Left ventricle myocardium superior (tissue), 1 donor: ENCODE results near the gene EFNB3. TPM values are rescaled to one million over a fixed set of nuclear protein-coding genes. Genes with fewer than 3 reads are reported as not detected.

Source experiments
- ATAC-seq: fragments of 200-7000 bp; cut with Tn5 transposase; one replicate; pipeline ENCODE4 v1.9.1; 2020; ENCODE audit warnings: mild to moderate bottlenecking, moderate library complexity
- DNase-seq: peaks from one replicate; pipeline ENCODE4 v3.0.0-alpha.2; 2020
- intact Hi-C: fragments of 100-400 bp; cut with micrococcal nuclease; formaldehyde crosslinking; loops from one replicate; pipeline ENCODE4 v1.11.0; 2022
- total RNA-seq: library from RNA; stranded (reverse); fragmentation: NEBNext Ultra II Directional; extraction: Animal tissue kit (Norgen Biotek cat#: 25700); gene quantifications from one replicate; pipeline ENCODE4 v1.2.1, GENCODE V29; 2021
- donor health status: DM: no; HTN: yes; CAD: no; lungs with severe emphysema.

EFNB3 gene
- total RNA-seq, 1 donor from 2014 or later, result 0.25 TPM

DNA sequence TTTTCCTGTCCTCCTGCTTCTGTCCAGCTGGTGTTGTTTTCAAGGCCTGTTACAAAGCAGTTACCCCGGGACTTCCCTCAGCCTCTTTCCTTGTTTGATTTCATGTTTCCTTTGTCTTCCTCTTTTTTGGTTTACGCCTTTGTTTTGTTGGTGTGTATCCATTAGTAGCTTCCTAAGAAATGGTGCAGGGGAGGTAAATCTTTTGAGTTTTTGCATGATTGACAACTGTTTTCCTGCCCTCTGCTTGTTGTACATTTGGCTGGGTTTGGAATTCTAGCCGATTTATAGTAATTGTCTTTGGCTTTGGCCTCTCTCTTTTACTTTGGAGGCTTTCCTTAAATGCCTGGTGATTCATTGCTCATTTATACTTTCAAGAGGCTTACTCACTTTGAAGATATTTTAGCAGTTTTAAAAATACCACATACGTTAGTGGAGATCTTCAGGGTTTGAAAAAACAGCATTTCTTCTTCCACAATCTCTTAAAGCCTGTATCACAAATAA lies 45.4 kb downstream of the EFNB3 start:
- DNase-seq (no peak), ATAC-seq (no peak)
- intact Hi-C loops, result no loop called here

- intact Hi-C loops, result no loop called here
- DNase-seq (no peak), ATAC-seq (no peak)
Measured at GRCh38 chr17:7754656-7755055, 49.7 kb downstream of the EFNB3 start.

- intact Hi-C loops, result no loop called here
Measured at GRCh38 chr17:7755095-7755890, 50.3 kb downstream of the EFNB3 start.

DNA sequence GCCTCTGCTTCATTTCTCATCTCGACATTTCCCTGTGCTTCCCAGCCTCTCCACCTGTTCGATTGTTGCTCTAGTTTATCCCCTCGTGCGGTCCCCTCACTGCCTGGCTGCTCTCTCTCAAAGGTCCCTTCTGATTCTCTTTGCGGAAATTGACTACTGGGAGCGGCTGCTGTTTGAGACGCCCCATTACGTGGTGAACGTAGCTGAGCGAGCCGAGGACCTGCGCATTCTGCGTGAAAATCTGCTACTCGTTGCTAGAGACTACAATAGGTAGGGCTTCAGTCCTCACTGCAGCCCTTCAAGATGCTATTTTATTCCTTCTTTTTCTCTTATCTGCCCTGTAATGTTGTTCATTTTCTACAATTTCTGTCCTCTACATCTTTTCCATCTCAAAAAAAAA lies 52.0 kb downstream of the EFNB3 start:
- DNase-seq (no peak), ATAC-seq (no peak)
- intact Hi-C loops, result no loop called here

More at GRCh38 chr17:7755095-7755890, 50.3 kb downstream of the EFNB3 start:
- DNase-seq, result no peak
- no peak for ATAC-seq

Other genes starting within 250 kb of the EFNB3 start
- gene ZBTB4, start 225.6 kb upstream of the EFNB3 start, total RNA-seq, result 70.9 TPM
- gene SLC35G6, start 223.8 kb upstream of the EFNB3 start, total RNA-seq, result not detected
- 39.1 TPM for gene POLR2A, start 220.8 kb upstream of the EFNB3 start, total RNA-seq
- gene TNFSF12, start 156.1 kb upstream of the EFNB3 start, total RNA-seq, result 36.9 TPM
- gene TNFSF13, start 146.5 kb upstream of the EFNB3 start, total RNA-seq, result 8.5 TPM
- 32.8 TPM for gene SENP3, start 143.3 kb upstream of the EFNB3 start, total RNA-seq
- 26.6 TPM for gene CD68, start 125.6 kb upstream of the EFNB3 start, total RNA-seq
- 28.0 TPM for gene MPDU1, start 121.3 kb upstream of the EFNB3 start, total RNA-seq
- gene SOX15, start 115.1 kb upstream of the EFNB3 start, total RNA-seq, result 1.2 TPM
- 103 TPM for gene FXR2, start 90.3 kb upstream of the EFNB3 start, total RNA-seq
- 74.4 TPM for gene SAT2, start 77.4 kb upstream of the EFNB3 start, total RNA-seq
- gene SHBG, start 75.1 kb upstream of the EFNB3 start, total RNA-seq, result not detected
- gene ATP1B2, start 54.3 kb upstream of the EFNB3 start, total RNA-seq, result 3.2 TPM
- gene TP53, start 17.7 kb upstream of the EFNB3 start, total RNA-seq, result 13.7 TPM
- 5.3 TPM for gene WRAP53, start 16.7 kb upstream of the EFNB3 start, total RNA-seq
- 0.05 TPM for gene DNAH2, start 12.5 kb downstream of the EFNB3 start, total RNA-seq
- 28.1 TPM for gene KDM6B, start 129.0 kb downstream of the EFNB3 start, total RNA-seq
- gene TMEM88, start 149.9 kb downstream of the EFNB3 start, total RNA-seq, result 32.6 TPM
- 93.2 TPM for gene NAA38, start 152.4 kb downstream of the EFNB3 start, total RNA-seq
- gene CYB5D1, start 152.8 kb downstream of the EFNB3 start, total RNA-seq, result 25.6 TPM
- 13.1 TPM for gene CHD3, start 183.6 kb downstream of the EFNB3 start, total RNA-seq
- 1.1 TPM for gene RNF227, start 211.1 kb downstream of the EFNB3 start, total RNA-seq
- 0.52 TPM for gene KCNAB3, start 224.7 kb downstream of the EFNB3 start, total RNA-seq
- 107 TPM for gene TRAPPC1, start 226.7 kb downstream of the EFNB3 start, total RNA-seq
- gene CNTROB, start 227.0 kb downstream of the EFNB3 start, total RNA-seq, result 10.8 TPM